CD4-positive, alpha-beta T cell treated with Interleukin-6 at 100 ng/mL for 8 hours (primary cell): ENCODE data around the gene COLEC11.
"Not testable (repeated sequence)": the region's sequence is repeated elsewhere in the genome, so short reads cannot be mapped to it uniquely, and the experiment has no call there.

ENCODE experiments used
- DNase-seq: peaks from one replicate; pipeline ENCODE4 v3.0.0-alpha.2; 2020; ENCODE audit warnings: mixed read lengths, low spot score

COLEC11 gene

DNA sequence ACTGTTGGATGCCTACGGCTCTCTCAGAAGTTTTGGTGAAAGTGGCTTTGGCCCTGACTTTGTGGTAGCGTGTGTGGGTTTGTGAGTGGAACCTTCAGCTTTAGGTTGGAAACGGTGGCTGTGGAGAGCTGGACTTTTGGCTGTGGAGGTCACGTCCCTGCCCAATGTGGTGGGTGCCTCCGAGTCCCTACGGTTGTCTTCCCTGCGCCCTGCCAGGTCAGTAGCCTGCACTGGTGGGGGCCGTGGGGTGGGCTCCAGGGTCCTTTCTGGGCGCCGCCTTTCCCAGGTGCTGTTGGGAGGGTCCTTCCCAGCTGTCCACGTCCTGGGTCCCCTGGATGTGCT lies 11.1 kb downstream of the COLEC11 start:
- DNase-seq: no peak

DNA sequence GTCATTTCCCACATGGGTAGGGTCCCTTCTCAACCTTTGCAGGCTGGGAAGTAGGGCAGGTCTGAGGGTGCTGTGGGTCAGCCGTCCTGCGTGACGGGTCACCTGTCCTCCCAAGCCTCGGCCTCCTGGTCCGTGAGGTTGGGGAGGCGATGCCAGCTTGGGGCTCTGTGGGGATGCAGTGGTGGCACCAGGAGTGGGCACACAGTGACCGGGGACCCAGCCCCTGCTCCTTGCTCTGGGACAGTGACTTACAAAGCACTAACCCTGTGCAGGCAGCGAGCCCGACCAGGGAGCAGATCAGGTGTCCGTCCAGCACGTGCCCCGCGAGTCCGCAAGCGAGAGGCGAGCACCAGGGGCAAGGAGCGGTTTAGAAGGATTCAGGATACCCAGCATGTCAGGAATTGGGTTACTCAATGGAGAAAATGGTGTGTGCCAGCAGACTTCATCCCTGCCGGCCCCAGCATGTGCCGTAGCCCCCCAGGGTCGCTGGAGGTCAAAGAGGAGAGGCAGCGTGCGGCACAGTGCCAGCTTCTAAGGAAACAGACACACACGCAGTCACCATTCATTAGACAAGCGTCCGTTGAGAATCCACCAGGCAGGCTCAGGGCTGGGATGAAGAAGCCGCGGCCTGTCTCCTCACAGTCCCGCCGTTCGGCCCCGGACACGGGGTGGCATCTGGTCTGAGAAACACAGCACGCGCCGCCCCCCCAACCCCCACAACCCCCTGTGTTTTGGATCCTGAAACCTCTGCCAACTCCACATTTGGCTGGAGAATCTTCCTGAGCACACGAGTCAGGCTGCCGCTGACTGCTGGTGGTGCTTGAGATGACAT lies 11.7 kb downstream of the COLEC11 start:
- no peak for DNase-seq

DNA sequence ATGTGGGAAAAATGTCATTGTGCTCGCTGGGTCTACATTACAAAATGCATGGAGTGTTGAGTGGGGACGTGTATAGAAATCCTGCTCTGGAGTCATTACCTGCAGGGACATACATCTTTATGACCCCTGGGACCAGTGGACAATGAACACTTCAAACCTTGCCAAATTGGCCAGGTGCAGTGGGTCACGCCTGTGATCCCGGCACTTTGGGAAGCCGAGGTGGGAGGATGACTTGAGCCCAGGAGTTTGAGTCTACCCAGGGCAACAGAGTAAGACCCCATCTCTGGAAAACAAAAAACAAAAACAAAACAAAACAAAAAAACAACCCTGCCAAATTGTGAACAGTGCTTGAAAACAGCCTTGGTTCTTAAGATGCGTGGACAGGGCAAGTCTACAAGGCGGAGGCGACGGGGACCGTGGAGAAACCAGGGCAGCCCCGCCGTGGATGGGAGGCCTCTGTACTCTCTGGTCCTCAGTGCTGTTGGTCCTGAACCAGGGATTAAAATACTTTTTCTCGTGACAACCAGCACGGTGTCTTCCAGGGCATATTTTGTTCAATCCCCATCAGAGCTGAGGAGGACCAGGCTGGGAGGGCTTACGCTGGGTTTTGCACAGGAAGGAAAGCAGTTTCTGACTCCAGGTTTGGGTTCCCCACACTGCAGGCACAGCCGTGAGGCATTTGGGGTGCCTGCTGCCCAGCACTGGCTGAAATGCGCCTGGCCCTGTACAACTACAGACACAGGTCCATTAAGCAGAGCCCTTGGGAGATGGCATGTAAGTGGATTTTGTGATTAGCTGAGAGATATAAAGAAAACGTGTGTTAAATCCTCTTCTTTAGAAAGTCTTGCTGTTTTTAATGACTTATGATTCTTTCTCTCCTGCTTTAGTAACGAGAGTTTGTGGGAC lies 13.7 kb downstream of the COLEC11 start:
- DNase-seq: no peak

DNA sequence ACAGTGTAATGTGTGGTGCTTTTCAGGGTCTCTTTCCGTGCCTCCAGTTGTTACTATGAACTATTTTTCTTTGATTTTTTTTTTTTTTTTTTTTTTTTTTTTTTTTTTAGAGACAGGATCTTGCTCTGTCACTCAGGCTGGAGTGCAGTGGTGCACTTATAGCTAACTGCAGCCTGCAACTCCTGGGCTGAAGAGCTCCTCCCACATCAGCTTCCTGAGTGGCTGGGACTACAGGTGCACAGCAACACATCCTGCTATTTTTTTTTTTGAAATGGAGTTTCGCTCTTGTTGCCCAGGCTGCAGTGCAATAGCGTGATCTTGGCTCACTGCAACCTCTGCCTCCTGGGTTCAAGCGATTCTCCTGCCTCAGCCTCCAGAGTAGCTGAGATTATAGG lies 14.4 kb downstream of the COLEC11 start:
- peak; percentile 42 for DNase-seq

DNA sequence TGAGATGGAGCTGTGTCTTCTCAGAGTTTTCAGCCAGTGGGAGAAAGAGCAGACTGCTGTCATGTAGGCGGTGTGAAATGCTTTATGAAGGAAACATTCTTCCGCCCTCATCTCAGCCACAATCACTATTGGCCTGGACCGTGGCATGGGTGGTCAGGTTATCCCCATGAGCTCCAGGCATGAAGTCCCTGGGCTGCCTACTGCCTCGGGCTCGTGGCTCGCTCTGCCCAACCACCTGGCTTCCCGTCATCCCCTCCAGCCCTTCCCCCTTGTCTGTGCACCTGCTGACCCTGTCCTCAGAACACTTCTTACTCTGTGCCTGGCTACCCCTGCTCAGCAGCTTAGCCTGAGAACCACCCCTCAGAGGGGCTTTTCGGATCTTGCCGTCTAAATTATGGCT lies 15.5 kb downstream of the COLEC11 start:
- no peak for DNase-seq

DNA sequence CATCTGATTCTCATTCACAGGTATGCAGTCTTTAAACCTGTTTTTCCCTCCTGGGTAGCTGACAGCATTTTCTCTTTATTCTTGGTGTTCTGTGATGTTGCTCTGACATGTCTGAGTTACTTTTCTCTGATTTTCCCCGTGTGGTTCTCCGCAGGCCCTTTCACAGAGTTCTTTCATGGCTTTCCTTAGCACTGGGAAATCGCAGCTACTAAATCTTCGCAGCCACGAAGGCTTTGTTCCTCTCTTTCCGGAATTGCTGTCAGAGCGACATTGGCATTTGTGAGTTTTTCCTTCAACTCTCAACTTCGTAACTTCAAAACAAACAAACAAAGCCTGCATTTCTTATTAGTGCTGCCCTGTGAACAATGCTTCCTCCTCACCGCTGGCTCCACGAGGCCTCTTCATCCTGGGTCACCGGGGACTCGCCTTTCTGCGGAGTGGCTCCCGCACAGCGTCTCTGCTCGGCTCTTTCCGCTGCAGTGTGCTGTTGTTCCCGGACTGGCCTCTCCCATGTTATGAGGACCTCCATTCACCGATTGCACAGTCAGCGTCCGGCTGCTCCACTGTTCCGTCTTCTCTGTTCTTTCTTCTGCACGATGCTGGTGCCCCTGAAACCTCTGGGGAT lies 16.1 kb downstream of the COLEC11 start:
- no peak for DNase-seq

DNA sequence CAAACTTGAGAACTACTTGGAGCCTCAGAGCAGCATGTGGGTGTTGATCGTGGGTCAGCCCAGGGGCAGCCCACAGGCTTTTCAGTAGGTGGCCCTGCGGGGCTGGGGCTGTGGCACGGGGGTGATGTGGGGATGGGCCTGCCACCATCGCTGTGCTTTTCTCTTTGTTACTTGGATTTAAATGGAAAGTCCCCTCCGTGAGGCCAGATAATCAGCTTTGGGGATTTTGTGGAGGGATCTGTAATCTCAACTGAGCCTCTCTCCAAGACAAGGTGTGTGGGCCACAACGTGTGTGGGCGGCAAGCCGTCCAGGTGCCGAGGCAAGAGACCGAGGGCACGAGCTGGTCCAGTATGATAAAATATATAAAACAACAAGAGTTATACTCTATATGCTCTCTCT lies 16.7 kb downstream of the COLEC11 start:
- DNase-seq: no peak

DNA sequence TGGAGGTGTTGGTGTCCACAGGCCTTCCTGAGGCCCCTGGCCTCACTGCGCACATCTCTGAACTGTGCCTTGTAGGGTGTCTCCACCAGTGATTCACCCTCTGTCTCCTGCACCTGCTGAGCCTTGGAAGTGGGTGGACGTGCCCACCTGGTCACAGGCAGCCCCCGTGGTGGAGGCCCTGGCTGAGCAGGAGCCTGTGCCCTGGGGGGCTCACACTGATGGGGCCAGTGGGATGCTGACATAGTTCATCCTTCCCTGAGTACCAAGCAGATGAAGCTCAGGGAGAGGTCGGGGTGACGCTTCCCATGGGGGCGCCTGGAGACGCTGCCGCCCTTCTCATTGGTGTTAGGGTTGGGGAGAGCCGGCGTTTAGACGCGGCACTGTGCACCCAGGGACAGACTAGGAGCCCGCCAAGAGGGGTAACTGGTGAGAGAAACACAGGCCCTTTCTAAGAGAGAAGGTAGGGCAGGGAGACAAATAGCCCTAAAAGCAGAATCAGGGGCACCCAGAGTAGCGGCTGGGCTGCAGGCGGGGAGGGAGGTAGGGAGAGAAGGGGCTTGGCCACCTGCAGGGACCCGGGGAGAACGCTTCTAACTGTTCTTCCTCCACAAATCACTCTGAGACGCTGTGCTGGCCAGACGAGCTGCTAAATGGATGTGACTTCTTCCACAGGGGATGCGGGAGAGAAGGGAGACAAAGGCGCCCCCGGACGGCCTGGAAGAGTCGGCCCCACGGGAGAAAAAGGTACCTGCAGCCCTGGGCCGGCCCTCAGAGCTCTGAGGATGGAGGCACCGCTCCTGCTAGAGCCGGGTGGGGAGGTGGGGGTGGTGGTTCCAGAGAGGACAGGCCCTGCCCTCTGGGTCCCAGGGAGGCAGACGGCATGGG lies 18.0 kb downstream of the COLEC11 start:
- DNase-seq: no peak

DNA sequence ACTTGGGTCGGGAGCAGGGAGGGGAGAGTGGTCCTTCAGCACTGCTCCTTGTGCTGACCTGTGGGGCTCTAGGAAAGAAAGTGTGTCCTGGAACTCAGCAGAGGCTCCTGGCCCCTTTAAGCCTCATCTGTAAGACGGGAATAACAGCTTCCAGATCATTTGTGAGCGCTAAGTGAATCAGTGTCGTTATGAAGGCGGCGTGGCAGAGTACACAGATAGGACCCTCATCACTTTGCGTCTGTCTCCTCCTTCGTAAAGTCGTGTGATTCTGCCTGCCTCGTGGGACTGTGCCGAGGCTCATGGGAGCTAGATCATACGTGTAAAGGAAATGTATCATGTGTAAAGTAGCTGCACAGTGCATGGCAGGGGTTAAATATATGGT lies 18.6 kb downstream of the COLEC11 start:
- DNase-seq: no peak

DNA sequence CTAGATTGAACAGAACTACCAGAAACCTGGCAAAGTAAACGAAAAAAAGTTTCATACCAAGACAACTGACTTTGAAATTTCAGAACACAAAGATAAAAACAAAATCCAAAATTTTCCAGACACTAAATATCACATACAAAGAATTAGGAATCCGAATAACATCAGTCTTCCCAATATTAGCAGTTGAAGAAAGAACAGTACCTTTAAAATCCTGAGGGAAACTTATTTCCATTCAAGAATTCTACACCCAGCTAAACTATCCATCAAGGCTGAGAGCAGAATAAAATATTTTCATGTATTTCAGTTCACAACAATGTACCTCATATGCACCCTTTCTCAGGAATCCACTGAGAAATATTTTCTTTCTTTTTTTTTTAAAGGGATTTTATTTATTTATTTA lies 19.8 kb downstream of the COLEC11 start:
- DNase-seq: not testable (repeated sequence)

DNA sequence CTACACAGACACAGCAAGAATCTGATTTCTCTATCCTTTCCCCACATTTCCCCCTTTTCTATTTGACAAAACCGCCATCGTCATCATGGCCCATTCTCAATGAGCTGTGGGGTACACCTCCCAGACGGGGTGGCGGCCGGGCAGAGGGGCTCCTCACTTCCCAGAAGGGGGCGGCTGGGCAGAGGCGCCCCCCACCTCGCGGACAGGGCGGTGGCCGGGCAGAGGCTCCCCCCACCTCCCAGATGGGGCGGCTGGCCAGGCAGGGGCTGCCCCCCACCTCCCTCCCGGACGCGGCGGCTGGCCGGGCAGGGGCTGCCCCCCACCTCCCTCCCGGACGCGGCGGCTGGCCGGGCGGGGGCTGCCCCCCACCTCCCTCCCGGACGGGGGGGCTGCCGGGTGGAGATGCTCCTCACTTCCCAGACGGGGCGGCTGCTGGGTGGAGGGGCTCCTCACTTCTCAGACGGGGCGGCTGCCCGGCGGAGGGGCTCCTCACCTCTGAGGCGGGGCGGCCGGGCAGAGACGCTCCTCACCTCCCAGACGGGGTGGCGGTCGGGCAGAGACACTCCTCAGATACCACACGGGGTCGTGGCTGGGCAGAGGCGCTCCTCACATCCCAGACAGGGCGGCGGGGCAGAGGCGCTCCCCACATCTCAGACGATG lies 20.8 kb downstream of the COLEC11 start:
- DNase-seq: not testable (repeated sequence)

DNA sequence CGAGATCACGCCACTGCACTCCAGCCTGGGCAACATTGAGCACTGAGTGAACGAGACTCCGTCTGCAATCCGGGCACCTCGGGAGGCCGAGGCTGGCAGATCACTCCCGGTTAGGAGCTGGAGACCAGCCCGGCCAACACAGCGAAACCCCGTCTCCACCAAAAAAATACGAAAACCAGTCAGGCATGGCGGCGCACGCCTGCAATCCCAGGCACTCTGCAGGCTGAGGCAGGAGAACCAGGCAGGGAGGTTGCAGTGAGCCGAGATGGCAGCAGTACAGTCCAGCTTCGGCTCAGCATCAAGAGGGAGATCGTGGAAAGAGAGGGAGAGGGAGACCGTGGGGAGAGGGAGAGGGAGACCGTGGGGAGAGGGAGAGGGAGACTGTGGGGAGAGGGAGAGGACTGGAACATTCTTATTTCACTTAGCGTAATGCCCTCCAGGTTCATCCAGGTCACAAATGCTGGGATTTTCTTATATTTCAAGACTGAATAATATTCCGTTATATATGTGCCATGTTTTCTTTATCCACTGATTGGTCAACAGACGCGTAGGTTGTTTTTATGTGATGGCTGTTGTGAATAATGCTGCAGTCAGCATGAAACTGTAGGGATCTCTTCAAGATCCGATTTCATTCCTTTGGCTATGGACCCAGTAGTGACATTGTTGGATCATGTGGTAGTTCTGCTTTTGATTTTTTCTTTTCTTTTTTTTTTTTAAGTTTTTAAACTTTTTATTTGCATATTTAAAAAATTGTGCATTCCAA lies 21.7 kb downstream of the COLEC11 start:
- DNase-seq: not testable (repeated sequence)

DNA sequence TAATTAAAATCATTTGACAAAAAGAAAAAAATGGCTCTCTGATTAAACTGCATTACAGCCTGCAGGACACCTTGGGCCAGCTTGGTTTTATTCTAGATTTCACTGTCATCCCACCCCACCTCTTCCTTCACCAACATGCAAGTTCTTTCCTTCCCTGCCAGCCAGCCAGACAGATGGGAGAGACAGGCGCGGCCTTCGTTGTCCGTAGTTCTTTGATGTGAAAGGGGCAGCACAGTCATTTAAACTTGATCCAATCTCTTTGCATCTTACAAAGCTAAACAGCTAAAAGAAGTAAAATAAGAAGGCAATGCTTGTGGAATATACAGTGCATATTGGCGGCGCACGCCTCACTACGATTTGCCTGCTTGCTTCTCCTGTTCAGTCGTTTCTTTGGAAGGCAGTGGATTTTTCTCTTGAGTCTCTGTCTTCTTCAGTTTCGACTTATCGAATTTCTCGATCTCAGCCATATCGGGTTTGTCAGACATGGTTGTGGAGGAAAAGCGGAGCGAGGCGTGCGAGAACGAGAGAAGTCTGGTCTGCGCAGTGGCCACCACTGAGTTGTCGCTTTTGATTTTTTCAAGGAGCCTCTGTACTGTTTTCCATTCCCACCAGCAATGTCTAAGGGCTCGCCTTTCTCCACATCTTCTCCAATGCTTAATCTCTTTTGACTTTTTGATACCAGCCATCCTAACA lies 22.4 kb downstream of the COLEC11 start:
- DNase-seq: no peak

DNA sequence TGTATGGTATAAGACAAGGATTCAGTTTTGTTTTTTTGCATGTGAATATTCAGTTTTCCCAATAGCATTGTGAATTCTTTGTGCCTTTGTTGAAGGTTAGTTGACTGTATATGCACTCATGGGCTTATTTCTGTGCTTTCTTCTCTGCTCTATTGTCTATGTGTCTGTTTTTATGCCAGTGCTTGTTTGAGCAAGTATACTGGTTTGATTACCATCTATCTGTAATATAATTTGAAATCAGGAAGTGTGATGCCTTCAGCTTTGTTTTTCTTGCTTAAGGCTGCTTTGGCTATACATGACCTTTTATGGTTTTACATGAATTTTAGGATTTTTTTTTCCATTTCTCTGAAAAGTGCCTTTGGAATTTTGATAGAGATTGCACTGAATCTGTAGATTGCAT lies 23.5 kb downstream of the COLEC11 start:
- no peak for DNase-seq

DNA sequence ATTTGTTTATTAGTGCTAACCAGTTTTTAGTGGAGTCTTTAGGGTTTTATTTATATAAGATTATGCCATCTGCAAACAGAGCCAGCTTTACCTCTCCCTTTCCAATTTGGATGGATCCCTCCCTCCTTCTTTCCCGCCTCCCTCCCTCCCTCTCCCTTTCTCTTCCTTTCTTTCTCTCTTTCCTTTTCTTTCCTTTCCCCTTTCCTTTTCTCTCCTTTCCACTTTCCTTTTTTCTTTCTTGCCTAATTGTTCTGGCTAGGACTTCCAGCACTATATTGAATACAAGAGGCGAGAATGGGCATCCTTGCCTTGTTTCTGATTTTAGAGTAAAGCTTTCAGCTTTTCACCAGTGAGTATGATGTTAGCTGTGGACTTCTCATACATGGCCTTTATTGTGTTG lies 24.1 kb downstream of the COLEC11 start:
- no peak for DNase-seq

DNA sequence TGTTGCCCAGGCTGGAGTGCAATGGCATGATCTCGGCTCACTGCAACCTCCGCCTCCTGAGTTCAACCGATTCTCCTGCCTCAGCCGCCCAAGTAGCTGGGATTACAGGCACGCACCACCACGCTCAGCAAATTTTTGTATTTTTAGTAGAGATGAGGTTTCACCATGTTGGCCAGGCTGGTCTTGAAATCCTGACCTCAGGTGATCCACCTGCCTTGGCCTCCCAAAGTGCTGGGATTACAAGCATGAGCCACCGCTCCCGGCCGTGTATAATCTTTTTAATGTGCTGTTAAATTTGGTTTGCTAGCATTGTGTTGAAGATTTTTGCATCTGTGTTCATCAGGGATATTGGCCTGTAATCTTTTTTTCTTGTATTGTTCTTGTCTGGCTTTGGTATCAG lies 24.7 kb downstream of the COLEC11 start:
- DNase-seq: not testable (repeated sequence)

DNA sequence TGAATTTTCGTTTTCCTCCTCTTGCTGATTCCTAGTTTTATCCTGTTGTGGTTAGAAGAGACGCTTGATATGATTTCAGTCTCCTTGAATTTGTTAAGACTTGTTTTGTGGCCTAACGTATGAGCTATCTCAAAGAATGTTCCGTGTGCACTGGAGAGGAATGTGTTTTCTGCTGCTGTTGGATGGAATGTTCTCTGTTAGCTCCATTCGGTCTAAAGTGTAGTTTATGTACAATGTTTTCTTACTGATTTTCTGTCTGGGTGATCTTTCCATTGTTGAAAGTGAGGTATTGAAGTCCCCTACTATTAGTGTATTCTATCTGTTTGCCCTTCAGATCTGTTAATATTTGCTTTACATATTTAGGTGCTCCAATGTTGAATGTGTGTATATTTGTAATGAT lies 25.9 kb downstream of the COLEC11 start:
- DNase-seq: no peak

DNA sequence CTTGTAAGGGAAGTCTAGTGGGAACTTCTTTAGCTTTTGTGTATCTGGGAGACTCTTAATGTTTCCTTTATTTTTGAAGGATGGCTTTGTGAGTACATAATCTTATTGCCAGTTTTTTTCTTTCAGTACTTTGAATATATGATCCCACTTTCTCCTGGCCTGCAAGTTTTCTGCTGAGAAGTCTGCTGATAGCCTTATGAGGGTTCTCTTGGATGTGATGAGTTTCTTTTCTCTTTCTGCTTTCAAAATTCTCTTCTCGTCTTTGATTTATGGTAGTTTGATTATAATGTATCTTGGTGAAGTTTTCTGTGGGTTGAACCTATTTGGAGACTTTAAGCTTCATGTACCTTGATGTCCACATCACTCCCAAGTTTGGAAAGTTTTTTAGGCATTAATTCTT lies 28.1 kb downstream of the COLEC11 start:
- DNase-seq: no peak

DNA sequence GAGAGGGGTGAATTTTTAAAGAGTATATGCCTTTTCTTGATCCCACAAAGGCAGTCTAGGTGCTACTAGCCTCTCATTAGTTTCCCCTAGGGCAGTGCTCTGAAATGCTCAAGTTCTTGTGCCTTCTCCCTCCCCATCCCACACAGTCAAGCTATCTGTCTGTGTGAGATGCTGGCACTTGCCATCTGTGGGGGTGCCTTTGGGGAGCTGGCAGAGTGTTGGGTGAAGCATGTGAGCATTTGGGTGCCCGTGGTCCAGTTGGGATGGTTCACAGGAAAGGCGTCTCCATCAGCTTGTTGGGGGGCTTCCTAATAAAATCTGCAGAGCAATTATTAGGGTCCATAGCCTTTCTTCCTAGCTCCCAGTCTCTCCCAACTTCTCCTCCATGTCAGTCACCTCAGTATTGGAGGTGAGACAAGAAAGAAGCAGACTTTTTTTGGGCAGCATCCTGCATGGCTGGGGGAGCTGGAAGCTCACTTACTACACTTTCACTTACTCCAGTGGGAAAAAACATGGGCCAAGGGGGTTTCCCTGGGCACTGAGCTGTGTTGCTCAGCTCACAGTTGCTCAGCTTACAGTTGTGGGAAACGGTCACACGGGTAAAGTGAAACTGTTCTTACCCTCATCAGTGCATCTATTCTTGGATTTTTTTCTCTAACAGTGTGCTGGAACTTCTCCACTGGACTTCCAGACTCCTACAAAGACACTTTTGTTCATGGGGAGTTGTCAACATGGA lies 29.3 kb downstream of the COLEC11 start:
- DNase-seq: no peak
